Lower leg skin (tissue), 3 donors: Measurements from ENCODE around the gene FAM221B.

Experiments used
- POLR2A ChIP-seq, 2 donors: fragments of 450-650 bp; IDR thresholded peaks; one replicate each; pipeline ENCODE4 v1.6.1; 2016 to 2017; ENCODE audit warnings: antibody characterized with exemption in 2 of 2, mild to moderate bottlenecking in 1 of 2, moderate library complexity in 1 of 2
- TF ChIP-seq, protein P1 (sequence below), 3 donors: fragments of 450-650 bp; IDR thresholded peaks; one replicate each; pipeline ENCODE4 v1.5.1; 2016; ENCODE audit warnings: antibody characterized with exemption in 3 of 3, mild to moderate bottlenecking in 3 of 3, moderate library complexity in 2 of 3

GRCh38 chr9:35862328-35862727, 33.8 kb upstream of the FAM221B start:
- TF ChIP-seq, protein P1, sequence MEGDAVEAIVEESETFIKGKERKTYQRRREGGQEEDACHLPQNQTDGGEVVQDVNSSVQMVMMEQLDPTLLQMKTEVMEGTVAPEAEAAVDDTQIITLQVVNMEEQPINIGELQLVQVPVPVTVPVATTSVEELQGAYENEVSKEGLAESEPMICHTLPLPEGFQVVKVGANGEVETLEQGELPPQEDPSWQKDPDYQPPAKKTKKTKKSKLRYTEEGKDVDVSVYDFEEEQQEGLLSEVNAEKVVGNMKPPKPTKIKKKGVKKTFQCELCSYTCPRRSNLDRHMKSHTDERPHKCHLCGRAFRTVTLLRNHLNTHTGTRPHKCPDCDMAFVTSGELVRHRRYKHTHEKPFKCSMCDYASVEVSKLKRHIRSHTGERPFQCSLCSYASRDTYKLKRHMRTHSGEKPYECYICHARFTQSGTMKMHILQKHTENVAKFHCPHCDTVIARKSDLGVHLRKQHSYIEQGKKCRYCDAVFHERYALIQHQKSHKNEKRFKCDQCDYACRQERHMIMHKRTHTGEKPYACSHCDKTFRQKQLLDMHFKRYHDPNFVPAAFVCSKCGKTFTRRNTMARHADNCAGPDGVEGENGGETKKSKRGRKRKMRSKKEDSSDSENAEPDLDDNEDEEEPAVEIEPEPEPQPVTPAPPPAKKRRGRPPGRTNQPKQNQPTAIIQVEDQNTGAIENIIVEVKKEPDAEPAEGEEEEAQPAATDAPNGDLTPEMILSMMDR (IDR thresholded peaks at IDR 0.05): no peak
- no peak for TF ChIP-seq POLR2A (IDR thresholded peaks at IDR 0.05)
